Measurements from ENCODE around the gene EIF4A2. TPM values are rescaled to one million over a fixed set of nuclear protein-coding genes. Genes with fewer than 3 reads are reported as not detected.
"Not testable (repeated sequence)": the region's sequence is repeated elsewhere in the genome, so short reads cannot be mapped to it uniquely, and the experiment has no call there.

EIF4A2 gene
- total RNA-seq, 1 donor from 2014 or later, result 559 TPM

DNA sequence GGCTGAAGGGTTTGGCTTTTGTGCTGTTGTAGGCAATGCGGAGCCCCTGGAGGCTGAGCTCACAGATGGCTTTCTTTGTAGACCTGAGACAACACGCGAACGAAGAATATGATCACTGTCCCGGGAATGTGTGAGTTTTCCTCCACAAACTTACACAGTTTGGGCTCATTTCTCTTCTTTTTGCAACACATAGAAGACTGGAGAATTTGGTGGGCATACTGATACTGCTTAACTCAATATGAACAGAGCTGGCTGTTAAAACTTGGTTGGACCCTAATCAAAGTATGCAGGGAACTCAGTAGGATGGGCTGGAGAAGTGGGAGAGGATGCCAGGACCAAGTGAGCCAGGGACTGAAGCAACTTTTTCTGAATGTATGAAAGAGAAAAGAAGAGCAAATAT is 35.1 kb downstream of the EIF4A2 start:
- Mint-ChIP-seq H3K4me3 (no peak overlapping the region), H3K4me1 (no peaks in the 10 kb centered on the region), H3K27me3 (ENCODE audit: low read depth) (peaks cover 18% of the 10 kb centered on the region), H3K27ac (no peak overlapping the region), H3K9me3 (no peaks in the 10 kb centered on the region), H3K36me3 (no peaks in the 10 kb centered on the region)
- TF ChIP-seq, protein P1, sequence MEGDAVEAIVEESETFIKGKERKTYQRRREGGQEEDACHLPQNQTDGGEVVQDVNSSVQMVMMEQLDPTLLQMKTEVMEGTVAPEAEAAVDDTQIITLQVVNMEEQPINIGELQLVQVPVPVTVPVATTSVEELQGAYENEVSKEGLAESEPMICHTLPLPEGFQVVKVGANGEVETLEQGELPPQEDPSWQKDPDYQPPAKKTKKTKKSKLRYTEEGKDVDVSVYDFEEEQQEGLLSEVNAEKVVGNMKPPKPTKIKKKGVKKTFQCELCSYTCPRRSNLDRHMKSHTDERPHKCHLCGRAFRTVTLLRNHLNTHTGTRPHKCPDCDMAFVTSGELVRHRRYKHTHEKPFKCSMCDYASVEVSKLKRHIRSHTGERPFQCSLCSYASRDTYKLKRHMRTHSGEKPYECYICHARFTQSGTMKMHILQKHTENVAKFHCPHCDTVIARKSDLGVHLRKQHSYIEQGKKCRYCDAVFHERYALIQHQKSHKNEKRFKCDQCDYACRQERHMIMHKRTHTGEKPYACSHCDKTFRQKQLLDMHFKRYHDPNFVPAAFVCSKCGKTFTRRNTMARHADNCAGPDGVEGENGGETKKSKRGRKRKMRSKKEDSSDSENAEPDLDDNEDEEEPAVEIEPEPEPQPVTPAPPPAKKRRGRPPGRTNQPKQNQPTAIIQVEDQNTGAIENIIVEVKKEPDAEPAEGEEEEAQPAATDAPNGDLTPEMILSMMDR (IDR thresholded peaks at IDR 0.05; ENCODE audit: unreplicated experiment), result no peak
- DNase-seq (ENCODE audit: low spot score in 2 of 2, unreplicated experiment in 2 of 2), result no peak

DNA sequence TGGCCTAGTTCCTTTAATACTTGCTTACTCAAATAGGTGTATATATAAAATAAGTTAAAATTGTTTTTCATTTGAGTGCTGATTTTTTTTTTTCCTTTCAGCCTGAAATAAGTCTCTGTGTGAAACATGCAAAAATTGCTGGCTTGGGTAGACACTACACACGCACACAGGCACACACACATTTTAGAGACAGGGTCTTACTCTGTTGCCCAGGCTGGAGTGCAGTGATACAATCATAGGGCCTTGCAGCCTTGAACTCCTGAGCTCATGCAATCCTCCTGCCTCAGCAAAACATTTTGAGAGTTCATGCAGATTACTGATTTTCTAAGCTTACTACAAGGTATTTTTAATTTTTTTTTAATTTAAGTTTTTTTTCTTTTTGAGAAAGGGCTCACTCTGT is 35.6 kb downstream of the EIF4A2 start:
- Mint-ChIP-seq H3K4me3 (no peak overlapping the region), H3K9me3 (no peaks in the 10 kb centered on the region), H3K36me3 (no peaks in the 10 kb centered on the region), H3K27me3 (ENCODE audit: low read depth) (peaks cover 20% of the 10 kb centered on the region), H3K4me1 (no peaks in the 10 kb centered on the region), H3K27ac (no peak overlapping the region)
- DNase-seq (ENCODE audit: low spot score in 2 of 2, unreplicated experiment in 2 of 2), result no peak
- TF ChIP-seq, protein P1 (IDR thresholded peaks at IDR 0.05; ENCODE audit: unreplicated experiment), result no peak

DNA sequence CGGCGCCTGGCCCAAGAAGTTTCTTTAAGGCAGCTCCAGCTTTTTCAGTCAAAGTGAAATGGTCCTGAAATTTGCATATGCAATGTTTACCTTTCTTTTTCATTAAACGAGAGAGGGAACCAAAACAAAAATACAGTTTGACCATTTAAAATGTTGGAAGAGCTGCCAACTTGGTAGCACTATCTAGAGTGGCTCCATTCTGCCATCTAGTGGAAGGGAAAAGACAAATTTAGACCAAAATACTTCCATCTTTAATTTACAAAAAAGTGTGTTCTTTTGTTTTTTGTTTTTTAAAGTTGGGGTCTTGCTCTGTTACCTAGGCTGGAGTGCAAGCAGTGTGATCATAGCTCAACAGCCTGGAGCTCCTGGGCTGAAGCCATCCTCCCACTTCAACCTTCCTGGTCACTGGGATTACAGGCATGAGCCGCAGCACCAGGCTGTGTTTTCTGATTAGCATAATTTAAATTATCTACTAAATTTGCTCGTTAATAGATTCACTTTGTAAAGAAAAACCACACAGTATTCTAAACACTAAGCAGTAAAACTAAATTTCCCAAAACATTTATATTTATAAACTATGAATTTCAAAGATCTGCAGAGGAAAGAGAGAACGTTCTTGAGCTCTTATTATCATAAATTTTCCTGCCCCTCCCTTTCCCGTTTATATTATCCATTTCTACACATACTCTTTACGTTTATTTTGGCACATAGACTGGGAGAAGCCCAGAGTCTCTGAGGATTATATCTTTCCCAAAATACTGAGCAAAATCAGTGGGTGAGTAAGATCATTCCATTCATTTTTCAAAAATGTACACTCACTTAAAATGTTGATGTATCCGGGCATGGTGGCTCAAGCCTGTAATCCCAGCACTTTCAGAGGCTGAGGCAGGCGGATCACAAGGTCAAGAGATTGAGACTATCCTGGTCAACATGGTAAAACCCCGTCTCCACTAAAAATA is 38.3 kb downstream of the EIF4A2 start:
- H3K36me3 Mint-ChIP-seq, result no peaks in the 10 kb centered on the region
- peaks cover 47% of the 10 kb centered on the region for H3K27me3 Mint-ChIP-seq (ENCODE audit: low read depth)
- no peak overlapping the region for H3K27ac Mint-ChIP-seq
- no peak for DNase-seq (ENCODE audit: low spot score in 2 of 2, unreplicated experiment in 2 of 2)
- no peak overlapping the region for H3K4me3 Mint-ChIP-seq
- TF ChIP-seq, protein P1 (IDR thresholded peaks at IDR 0.05; ENCODE audit: unreplicated experiment), result peak; percentile 48
- no peaks in the 10 kb centered on the region for H3K9me3 Mint-ChIP-seq
- H3K4me1 Mint-ChIP-seq, result peaks cover 19% of the 10 kb centered on the region

DNA sequence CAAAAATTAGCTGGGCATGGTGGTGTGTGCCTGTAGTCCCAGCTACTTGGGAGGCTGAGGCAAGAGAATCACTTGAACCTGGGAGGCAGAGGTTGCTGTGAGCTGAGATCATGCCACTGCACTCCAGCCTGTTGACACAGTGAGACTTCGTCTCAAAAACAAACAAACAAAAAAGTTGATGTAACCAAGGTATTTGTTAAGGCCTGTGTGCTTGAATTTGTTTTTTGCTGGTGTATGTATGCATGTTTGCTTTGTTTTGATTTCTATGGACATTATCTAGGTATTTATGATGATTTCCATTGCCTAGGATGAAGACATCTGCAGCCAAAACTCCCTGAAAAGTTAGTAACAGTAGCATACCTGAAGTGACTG is 39.0 kb downstream of the EIF4A2 start:
- H3K4me3 Mint-ChIP-seq; H3K36me3 Mint-ChIP-seq; DNase-seq (ENCODE audit: low spot score in 2 of 2, unreplicated experiment in 2 of 2); H3K9me3 Mint-ChIP-seq; H3K27ac Mint-ChIP-seq: not testable (repeated sequence)
- Mint-ChIP-seq H3K4me1 (peaks cover 19% of the 10 kb centered on the region), H3K27me3 (ENCODE audit: low read depth) (peaks cover 51% of the 10 kb centered on the region)

DNA sequence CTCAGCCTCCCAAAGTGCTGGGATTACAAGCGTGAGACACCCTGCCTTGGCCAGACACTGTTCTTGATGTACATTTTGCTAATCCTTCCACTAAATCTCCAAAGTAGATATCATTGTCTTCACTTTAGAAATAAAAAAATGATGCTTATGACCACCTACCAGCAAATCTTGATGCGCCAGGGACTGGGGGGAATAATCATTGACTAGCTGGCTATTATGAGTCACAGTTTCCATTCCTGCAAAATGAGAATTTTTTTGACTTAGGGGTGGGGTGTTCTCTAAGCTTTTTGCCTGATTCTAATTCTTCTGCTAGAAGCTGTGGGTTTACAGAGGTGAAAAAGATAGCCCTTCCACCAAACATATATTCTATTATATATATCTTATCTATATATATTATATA is 40.0 kb downstream of the EIF4A2 start:
- Mint-ChIP-seq H3K4me3 (no peak overlapping the region), H3K4me1 (peaks cover 19% of the 10 kb centered on the region), H3K27me3 (ENCODE audit: low read depth) (peaks cover 61% of the 10 kb centered on the region), H3K27ac (no peak overlapping the region), H3K36me3 (no peaks in the 10 kb centered on the region), H3K9me3 (no peaks in the 10 kb centered on the region)
- no peak for DNase-seq (ENCODE audit: low spot score in 2 of 2, unreplicated experiment in 2 of 2)
- TF ChIP-seq, protein P1 (IDR thresholded peaks at IDR 0.05; ENCODE audit: unreplicated experiment), result no peak

DNA sequence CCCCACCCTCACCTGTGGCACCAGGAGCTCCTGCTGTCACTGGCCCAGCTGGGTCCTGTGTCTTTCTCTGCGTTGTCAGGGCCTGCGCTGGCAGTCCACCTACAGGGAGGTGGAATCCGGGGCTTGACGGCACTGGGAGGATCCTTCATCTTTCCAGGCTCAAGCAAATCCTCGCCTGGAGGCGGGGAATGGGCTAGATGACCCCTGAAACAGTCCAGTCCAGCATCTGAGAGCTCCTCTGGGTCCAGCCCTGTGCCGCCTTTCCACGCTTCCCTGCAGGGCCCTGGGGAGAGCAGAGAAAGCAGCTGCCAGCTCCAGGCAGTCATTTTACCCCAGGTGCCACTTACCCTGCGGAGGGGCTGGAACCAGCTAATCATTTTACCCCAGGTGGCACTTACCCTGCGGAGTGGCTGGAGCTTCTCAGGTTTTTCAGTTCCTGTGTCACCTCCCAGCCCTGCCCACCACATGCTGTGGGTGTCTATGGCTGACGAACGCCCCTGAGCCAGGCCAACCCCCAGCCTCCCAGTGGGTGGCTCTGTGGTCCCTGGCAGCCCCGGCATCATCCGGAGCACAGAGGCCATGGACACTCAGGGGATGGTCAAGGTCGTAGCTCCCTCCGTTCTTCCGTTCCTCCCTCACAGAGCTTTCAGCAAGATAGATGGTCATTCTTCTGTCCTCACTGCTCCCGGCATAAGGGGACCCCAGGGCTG is 41.2 kb downstream of the EIF4A2 start:
- no peaks in the 10 kb centered on the region for H3K9me3 Mint-ChIP-seq
- H3K4me1 Mint-ChIP-seq, result peaks cover 19% of the 10 kb centered on the region
- DNase-seq (ENCODE audit: low spot score in 2 of 2, unreplicated experiment in 2 of 2), result no peak
- TF ChIP-seq, protein P1 (IDR thresholded peaks at IDR 0.05; ENCODE audit: unreplicated experiment), result no peak
- peaks cover 73% of the 10 kb centered on the region for H3K27me3 Mint-ChIP-seq (ENCODE audit: low read depth)
- H3K36me3 Mint-ChIP-seq, result no peaks in the 10 kb centered on the region
- H3K27ac Mint-ChIP-seq, result no peak overlapping the region
- H3K4me3 Mint-ChIP-seq, result peak overlapping the region; percentile 58

Measured in mesothelial cell of epicardium (in vitro differentiated cells).